NB4 (cell line): Measurements from ENCODE around the gene RASSF3.

Experiments
- MYC ChIP-seq: IDR thresholded peaks from 2 replicates; pipeline ENCODE4 v1.6.1; 2011; ENCODE audit warnings: low read depth, low read length
- POLR2A ChIP-seq: IDR thresholded peaks from 2 replicates; pipeline ENCODE4 v1.6.1; 2011; ENCODE audit warnings: mild to moderate bottlenecking; ENCODE audit not compliant: insufficient read length; ENCODE audit errors: extremely low read depth
- TF ChIP-seq, protein P1 (sequence below): IDR thresholded peaks from one replicate; pipeline ENCODE4 v1.5.1; 2012; ENCODE audit warnings: low read depth, low read length
- TF ChIP-seq, protein P2 (sequence below): IDR thresholded peaks from 2 replicates; pipeline ENCODE4 v1.6.1; 2011; ENCODE audit warnings: low read depth, low read length

- TF ChIP-seq, protein P1, sequence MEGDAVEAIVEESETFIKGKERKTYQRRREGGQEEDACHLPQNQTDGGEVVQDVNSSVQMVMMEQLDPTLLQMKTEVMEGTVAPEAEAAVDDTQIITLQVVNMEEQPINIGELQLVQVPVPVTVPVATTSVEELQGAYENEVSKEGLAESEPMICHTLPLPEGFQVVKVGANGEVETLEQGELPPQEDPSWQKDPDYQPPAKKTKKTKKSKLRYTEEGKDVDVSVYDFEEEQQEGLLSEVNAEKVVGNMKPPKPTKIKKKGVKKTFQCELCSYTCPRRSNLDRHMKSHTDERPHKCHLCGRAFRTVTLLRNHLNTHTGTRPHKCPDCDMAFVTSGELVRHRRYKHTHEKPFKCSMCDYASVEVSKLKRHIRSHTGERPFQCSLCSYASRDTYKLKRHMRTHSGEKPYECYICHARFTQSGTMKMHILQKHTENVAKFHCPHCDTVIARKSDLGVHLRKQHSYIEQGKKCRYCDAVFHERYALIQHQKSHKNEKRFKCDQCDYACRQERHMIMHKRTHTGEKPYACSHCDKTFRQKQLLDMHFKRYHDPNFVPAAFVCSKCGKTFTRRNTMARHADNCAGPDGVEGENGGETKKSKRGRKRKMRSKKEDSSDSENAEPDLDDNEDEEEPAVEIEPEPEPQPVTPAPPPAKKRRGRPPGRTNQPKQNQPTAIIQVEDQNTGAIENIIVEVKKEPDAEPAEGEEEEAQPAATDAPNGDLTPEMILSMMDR = no peak
- TF ChIP-seq, protein P2, sequence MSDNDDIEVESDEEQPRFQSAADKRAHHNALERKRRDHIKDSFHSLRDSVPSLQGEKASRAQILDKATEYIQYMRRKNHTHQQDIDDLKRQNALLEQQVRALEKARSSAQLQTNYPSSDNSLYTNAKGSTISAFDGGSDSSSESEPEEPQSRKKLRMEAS = no peak
- TF ChIP-seq POLR2A = no peak
- TF ChIP-seq MYC = no peak
Measured at GRCh38 chr12:64745980-64746379, 135.7 kb downstream of the RASSF3 start.
